Measurements from ENCODE around the gene PTBP2. TPM values are rescaled to one million over a fixed set of nuclear protein-coding genes. Genes with fewer than 3 reads are reported as not detected.

Gene PTBP2
- total RNA-seq, 2 experiments from 2014 or later, result 36.9 to 46.0 TPM

GRCh38 chr1:96703186-96703585, 18.4 kb upstream of the PTBP2 start:
- Histone ChIP-seq H3K79me2 (ENCODE audit: insufficient read depth, low read depth, low read length) (no peaks in the 10 kb centered on the region), H3K4me3 (ENCODE audit: low read depth, low read length, poor library complexity, severe bottlenecking) (no peak overlapping the region), H3K9me3 (ENCODE audit: low read length) (no peaks in the 10 kb centered on the region), H3K9me2 (ENCODE audit: insufficient read depth, low read length) (no peaks in the 10 kb centered on the region; the same call in 1 of the 2 replicates), H3K27ac (ENCODE audit: low read depth, low read length, poor library complexity, severe bottlenecking) (no peak overlapping the region), H3K36me3 (ENCODE audit: insufficient read depth, low read length) (no peaks in the 10 kb centered on the region), H3K4me1 (ENCODE audit: insufficient read depth, low read length, poor library complexity, severe bottlenecking) (no peaks in the 10 kb centered on the region), H3K4me2 (ENCODE audit: low read length) (no peak overlapping the region), H4K20me1 (ENCODE audit: insufficient read depth, low read length) (no peaks in the 10 kb centered on the region), H2AFZ (ENCODE audit: low read length) (no peak overlapping the region)
- ChIA-PET CTCF (ENCODE audit: unreplicated experiment) (no interaction called here), POLR2A (no interaction called here)
- TF ChIP-seq CTCF (conservative IDR thresholded peaks at IDR 0.05; ENCODE audit: low read length), result no peak
- TF ChIP-seq EZH2phosphoT487 (IDR thresholded peaks at IDR 0.05; ENCODE audit: borderline replicate concordance, low read depth, low read length), result no peak
- intact Hi-C loops (cut with micrococcal nuclease; ENCODE audit: unreplicated experiment), result no loop called here
- no TSS peak for BruUV-seq (replicated peaks)
- no peak for DNase-seq (ENCODE audit: low spot score)

- no peak for DNase-seq (ENCODE audit: low spot score)
- BruUV-seq (replicated peaks), result no TSS peak
- Histone ChIP-seq H3K9me3 (ENCODE audit: low read length) (no peaks in the 10 kb centered on the region), H3K4me3 (ENCODE audit: low read depth, low read length, poor library complexity, severe bottlenecking) (no peak overlapping the region), H4K20me1 (ENCODE audit: insufficient read depth, low read length) (no peaks in the 10 kb centered on the region), H3K27ac (ENCODE audit: low read depth, low read length, poor library complexity, severe bottlenecking) (no peak overlapping the region), H3K79me2 (ENCODE audit: insufficient read depth, low read depth, low read length) (no peaks in the 10 kb centered on the region), H3K4me2 (ENCODE audit: low read length) (no peak overlapping the region), H3K36me3 (ENCODE audit: insufficient read depth, low read length) (no peaks in the 10 kb centered on the region), H3K4me1 (ENCODE audit: insufficient read depth, low read length, poor library complexity, severe bottlenecking) (no peaks in the 10 kb centered on the region), H3K9me2 (ENCODE audit: insufficient read depth, low read length) (no peaks in the 10 kb centered on the region; the same call in 1 of the 2 replicates), H2AFZ (ENCODE audit: low read length) (no peak overlapping the region)
- CTCF ChIA-PET (ENCODE audit: unreplicated experiment), result no interaction called here
- intact Hi-C loops (cut with micrococcal nuclease; ENCODE audit: unreplicated experiment), result no loop called here
- TF ChIP-seq CTCF (conservative IDR thresholded peaks at IDR 0.05; ENCODE audit: low read length) (no peak), EZH2phosphoT487 (IDR thresholded peaks at IDR 0.05; ENCODE audit: borderline replicate concordance, low read depth, low read length) (no peak)
- POLR2A ChIA-PET, result interaction anchor here (0.7 to 1.3 kb wide), 2 partner anchors 10 to 19 kb away, joined by 3 read pairs; no protein-coding TSS in a partner anchor
These were observed 14.6 kb upstream of the PTBP2 start for GRCh38 chr1:96707023-96707422.

- DNase-seq (ENCODE audit: low spot score), result no peak
- no TSS peak for BruUV-seq (replicated peaks)
- no peaks in the 10 kb centered on the region for H3K4me1 ChIP-seq (ENCODE audit: insufficient read depth, low read length, poor library complexity, severe bottlenecking)
- ChIA-PET POLR2A (no interaction called here), CTCF (ENCODE audit: unreplicated experiment) (no interaction called here)
- H3K4me2 ChIP-seq (ENCODE audit: low read length), result no peak overlapping the region
- intact Hi-C loops (cut with micrococcal nuclease; ENCODE audit: unreplicated experiment), result no loop called here
- H2AFZ ChIP-seq (ENCODE audit: low read length), result no peak overlapping the region
- no peak overlapping the region for H3K4me3 ChIP-seq (ENCODE audit: low read depth, low read length, poor library complexity, severe bottlenecking)
- H3K79me2 ChIP-seq (ENCODE audit: insufficient read depth, low read depth, low read length), result no peaks in the 10 kb centered on the region
- H3K9me3 ChIP-seq (ENCODE audit: low read length), result no peaks in the 10 kb centered on the region
- H3K9me2 ChIP-seq (ENCODE audit: insufficient read depth, low read length), result no peaks in the 10 kb centered on the region
- no peaks in the 10 kb centered on the region for H3K36me3 ChIP-seq (ENCODE audit: insufficient read depth, low read length)
- no peak for TF ChIP-seq EZH2phosphoT487 (IDR thresholded peaks at IDR 0.05; ENCODE audit: borderline replicate concordance, low read depth, low read length)
- TF ChIP-seq CTCF (conservative IDR thresholded peaks at IDR 0.05; ENCODE audit: low read length), result no peak
- H4K20me1 ChIP-seq (ENCODE audit: insufficient read depth, low read length), result no peaks in the 10 kb centered on the region
- no peak overlapping the region for H3K27ac ChIP-seq (ENCODE audit: low read depth, low read length, poor library complexity, severe bottlenecking)
These were observed 13.1 kb upstream of the PTBP2 start for GRCh38 chr1:96708482-96708881.
